Smooth muscle cell (in vitro differentiated cells): ENCODE data around the gene GRIK1. TPM values are rescaled to one million over a fixed set of nuclear protein-coding genes. Genes with fewer than 3 reads are reported as not detected.

ENCODE experiments used
- DNase-seq: peaks from one replicate; lab custom pipeline; 2025; ENCODE audit not compliant: unreplicated experiment; lab: John Stamatoyannopoulos, UW
- H2AFZ ChIP-seq: fragments of 200-600 bp; sonication (generic); 2 replicates; pipeline ENCODE4 v1.6.0; 2016; ENCODE audit warnings: antibody characterized with exemption, low read depth, mild to moderate bottlenecking
- H3F3A ChIP-seq: fragments of 200-600 bp; sonication (generic); 2 replicates; pipeline ENCODE4 v1.6.0; 2017; ENCODE audit warnings: antibody characterized with exemption, low read depth
- H3K27ac ChIP-seq: fragments of 200-600 bp; sonication (generic); 2 replicates; pipeline ENCODE4 v1.5.1; 2016; ENCODE audit warnings: low read depth, mild to moderate bottlenecking
- H3K27me3 ChIP-seq: fragments of 200-600 bp; sonication (generic); 2 replicates; pipeline ENCODE4 v1.6.1; 2016; ENCODE audit warnings: low read depth, mild to moderate bottlenecking
- H3K36me3 ChIP-seq: fragments of 200-600 bp; sonication (generic); 2 replicates; pipeline ENCODE4 v1.5.1; 2016; ENCODE audit warnings: low read depth
- H3K4me1 ChIP-seq: fragments of 200-600 bp; sonication (generic); 2 replicates; pipeline ENCODE4 v1.5.1; 2016; ENCODE audit warnings: low read depth
- H3K4me2 ChIP-seq: fragments of 200-600 bp; sonication (generic); 2 replicates; pipeline ENCODE4 v1.6.0; 2016; ENCODE audit warnings: mild to moderate bottlenecking
- H3K4me3 ChIP-seq: fragments of 200-600 bp; sonication (generic); 2 replicates; pipeline ENCODE4 v1.5.1; 2016; ENCODE audit warnings: mild to moderate bottlenecking
- H3K79me2 ChIP-seq: fragments of 200-600 bp; sonication (generic); 2 replicates; pipeline ENCODE4 v1.6.0; 2016; ENCODE audit warnings: low read depth, mild to moderate bottlenecking
- H3K9ac ChIP-seq: fragments of 200-600 bp; sonication (generic); 2 replicates; pipeline ENCODE4 v1.6.0; 2016; ENCODE audit warnings: low read depth
- H3K9me3 ChIP-seq: fragments of 200-600 bp; sonication (generic); replicated peaks from 2 replicates; pipeline ENCODE4 v1.5.1; 2016; ENCODE audit warnings: low read depth
- H4K20me1 ChIP-seq: fragments of 200-600 bp; sonication (generic); 2 replicates; pipeline ENCODE4 v1.6.0; 2016; ENCODE audit warnings: low read depth
- WGBS: methylation state at CpG from one replicate; pipeline ENCODE4 v1.1.7; 2016; ENCODE audit warnings: low lambda C conversion rate; 5-methylcytosine and 5-hydroxymethylcytosine counted together
- polyA plus RNA-seq: library from polyadenylated mRNA; unstranded; fragments of >200 nt; fragmentation: Nextera tagmentation; extraction: Ambion mirVana; gene quantifications from 2 replicates; pipeline ENCODE4 v1.2.1, GENCODE V29; 2016
- total RNA-seq: library from RNA; depleted of rRNA; stranded (reverse); fragments of >200 nt; gene quantifications from 2 replicates; pipeline ENCODE4 v1.2.3, GENCODE V29; 2014
- TF ChIP-seq, protein P1 (sequence below): fragments of 200-600 bp; sonication (generic); IDR thresholded peaks from 2 replicates; pipeline ENCODE4 v1.5.1; 2017; ENCODE audit warnings: borderline replicate concordance, mild to moderate bottlenecking, antibody characterized with exemption; ENCODE audit not compliant: insufficient read depth, poor library complexity, severe bottlenecking

The GRIK1 gene
- total and polyA plus RNA-seq, 2 experiments from 2014 or later, result 0.09 TPM; not detected in 1

DNA sequence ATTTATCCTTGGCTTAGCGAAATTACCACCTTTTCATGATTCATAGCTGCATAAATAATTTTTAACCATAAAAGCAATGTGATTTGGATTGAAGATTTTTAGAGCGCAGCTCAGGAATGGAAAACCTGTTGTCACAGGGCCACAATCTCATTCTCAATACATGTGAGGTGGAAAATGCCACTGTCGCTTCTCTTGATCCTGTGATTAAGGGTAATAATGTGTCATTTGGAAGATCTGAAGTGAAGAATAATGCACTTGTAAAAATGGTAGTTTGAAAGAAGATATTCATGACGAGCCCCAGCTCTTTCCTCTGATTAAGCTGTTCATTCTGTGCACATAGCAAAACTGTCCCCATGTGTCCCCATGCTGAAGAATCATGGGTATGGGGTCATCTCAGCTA lies 410.7 kb downstream of the GRIK1 start:
- Histone ChIP-seq H3F3A (no peaks in the 10 kb centered on the region), H3K36me3 (no peaks in the 10 kb centered on the region), H4K20me1 (no peaks in the 10 kb centered on the region), H3K9me3 (no peaks in the 10 kb centered on the region), H3K9ac (no peak overlapping the region), H3K27me3 (no peaks in the 10 kb centered on the region), H3K4me3 (no peak overlapping the region), H2AFZ (no peak overlapping the region), H3K4me1 (no peaks in the 10 kb centered on the region), H3K4me2 (no peak overlapping the region), H3K27ac (no peak overlapping the region), H3K79me2 (no peaks in the 10 kb centered on the region)
- TF ChIP-seq, protein P1, sequence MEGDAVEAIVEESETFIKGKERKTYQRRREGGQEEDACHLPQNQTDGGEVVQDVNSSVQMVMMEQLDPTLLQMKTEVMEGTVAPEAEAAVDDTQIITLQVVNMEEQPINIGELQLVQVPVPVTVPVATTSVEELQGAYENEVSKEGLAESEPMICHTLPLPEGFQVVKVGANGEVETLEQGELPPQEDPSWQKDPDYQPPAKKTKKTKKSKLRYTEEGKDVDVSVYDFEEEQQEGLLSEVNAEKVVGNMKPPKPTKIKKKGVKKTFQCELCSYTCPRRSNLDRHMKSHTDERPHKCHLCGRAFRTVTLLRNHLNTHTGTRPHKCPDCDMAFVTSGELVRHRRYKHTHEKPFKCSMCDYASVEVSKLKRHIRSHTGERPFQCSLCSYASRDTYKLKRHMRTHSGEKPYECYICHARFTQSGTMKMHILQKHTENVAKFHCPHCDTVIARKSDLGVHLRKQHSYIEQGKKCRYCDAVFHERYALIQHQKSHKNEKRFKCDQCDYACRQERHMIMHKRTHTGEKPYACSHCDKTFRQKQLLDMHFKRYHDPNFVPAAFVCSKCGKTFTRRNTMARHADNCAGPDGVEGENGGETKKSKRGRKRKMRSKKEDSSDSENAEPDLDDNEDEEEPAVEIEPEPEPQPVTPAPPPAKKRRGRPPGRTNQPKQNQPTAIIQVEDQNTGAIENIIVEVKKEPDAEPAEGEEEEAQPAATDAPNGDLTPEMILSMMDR, result no peak
- DNase-seq, result no peak
- WGBS, result 95% methylated on average over 4 of the region's 4 CpGs

- DNase-seq, result no peak
- Histone ChIP-seq H3K4me3 (no peak overlapping the region), H3K9me3 (no peaks in the 10 kb centered on the region), H3K4me2 (no peak overlapping the region), H3K79me2 (no peaks in the 10 kb centered on the region), H2AFZ (no peak overlapping the region), H3K9ac (no peak overlapping the region), H3F3A (no peaks in the 10 kb centered on the region), H3K27ac (no peak overlapping the region), H3K36me3 (no peaks in the 10 kb centered on the region), H3K27me3 (no peaks in the 10 kb centered on the region), H3K4me1 (no peaks in the 10 kb centered on the region), H4K20me1 (no peaks in the 10 kb centered on the region)
- 98% methylated on average over 2 of the region's 2 CpGs for WGBS
- TF ChIP-seq, protein P1, result no peak
Measured at GRCh38 chr21:29526545-29526944, 413.3 kb downstream of the GRIK1 start.

- H3K79me2 ChIP-seq, result no peaks in the 10 kb centered on the region
- TF ChIP-seq, protein P1, result no peak
- 84% methylated on average over 1 of the region's 1 CpG for WGBS
- no peak overlapping the region for H3K9ac ChIP-seq
- no peaks in the 10 kb centered on the region for H3F3A ChIP-seq
- no peaks in the 10 kb centered on the region for H3K27me3 ChIP-seq
- H3K4me3 ChIP-seq, result no peak overlapping the region
- DNase-seq, result no peak
- no peak overlapping the region for H3K27ac ChIP-seq
- no peaks in the 10 kb centered on the region for H3K9me3 ChIP-seq
- no peaks in the 10 kb centered on the region for H4K20me1 ChIP-seq
- no peaks in the 10 kb centered on the region for H3K36me3 ChIP-seq
- H3K4me1 ChIP-seq, result no peaks in the 10 kb centered on the region
- H2AFZ ChIP-seq, result no peak overlapping the region
- no peak overlapping the region for H3K4me2 ChIP-seq
Measured at GRCh38 chr21:29524055-29524454, 415.7 kb downstream of the GRIK1 start.

DNA sequence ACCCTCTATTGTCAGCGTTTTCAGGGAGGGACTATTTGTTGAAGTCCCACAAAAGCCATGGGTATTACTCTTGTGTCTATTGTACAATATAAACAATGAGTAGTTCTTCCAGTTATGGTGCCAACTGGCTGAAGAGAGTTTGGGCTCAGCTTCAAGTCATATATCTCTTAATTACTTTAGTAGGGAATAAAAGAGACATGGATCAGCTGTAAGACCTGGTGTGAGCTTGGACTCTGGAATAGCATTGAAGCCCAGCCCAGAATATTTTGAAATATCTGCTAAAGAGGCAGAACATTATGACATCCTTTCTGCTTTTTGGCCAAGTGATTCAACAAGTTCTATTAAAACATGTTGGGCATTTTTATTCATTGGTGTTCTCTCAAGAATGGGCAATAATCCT lies 416.1 kb downstream of the GRIK1 start:
- Histone ChIP-seq H3K9me3 (no peaks in the 10 kb centered on the region), H3K9ac (no peak overlapping the region), H2AFZ (no peak overlapping the region), H3K36me3 (no peaks in the 10 kb centered on the region), H3K27me3 (no peaks in the 10 kb centered on the region), H3K27ac (no peak overlapping the region), H3K79me2 (no peaks in the 10 kb centered on the region), H3K4me3 (no peak overlapping the region), H3K4me2 (no peak overlapping the region), H3F3A (no peaks in the 10 kb centered on the region), H4K20me1 (no peaks in the 10 kb centered on the region), H3K4me1 (no peaks in the 10 kb centered on the region)
- TF ChIP-seq, protein P1, result no peak
- DNase-seq, result no peak
- 89% methylated on average over 1 of the region's 1 CpG for WGBS
